GM06990 (cell line): ENCODE measurements around the gene POTEF.
"Not testable (repeated sequence)": the region's sequence is repeated elsewhere in the genome, so short reads cannot be mapped to it uniquely, and the experiment has no call there.

Experiments
- DNase-seq: peaks from one replicate; pipeline ENCODE4 v3.0.0-alpha.2; 2011; ENCODE audit not compliant: insufficient read length; ENCODE audit errors: extremely low read depth
- H3K27me3 ChIP-seq: replicated peaks from 2 replicates; pipeline ENCODE4 v1.6.0; 2011; ENCODE audit warnings: low read length; ENCODE audit not compliant: control insufficient read depth, insufficient read depth
- H3K36me3 ChIP-seq: 2 replicates; pipeline ENCODE4 v1.5.1; 2011; ENCODE audit warnings: low read length; ENCODE audit not compliant: control insufficient read depth, insufficient read depth
- H3K4me3 ChIP-seq: replicated peaks from 2 replicates; pipeline ENCODE4 v1.5.1; 2011; ENCODE audit warnings: low read depth, mild to moderate bottlenecking, control low read depth, low read length
- TF ChIP-seq, protein P1 (sequence below): IDR thresholded peaks from 2 replicates; pipeline ENCODE4 v1.5.1; 2011; ENCODE audit warnings: low read length, control low read depth, mild to moderate bottlenecking, inconsistent platforms; ENCODE audit not compliant: insufficient read depth, poor library complexity, severe bottlenecking

The POTEF gene

DNA sequence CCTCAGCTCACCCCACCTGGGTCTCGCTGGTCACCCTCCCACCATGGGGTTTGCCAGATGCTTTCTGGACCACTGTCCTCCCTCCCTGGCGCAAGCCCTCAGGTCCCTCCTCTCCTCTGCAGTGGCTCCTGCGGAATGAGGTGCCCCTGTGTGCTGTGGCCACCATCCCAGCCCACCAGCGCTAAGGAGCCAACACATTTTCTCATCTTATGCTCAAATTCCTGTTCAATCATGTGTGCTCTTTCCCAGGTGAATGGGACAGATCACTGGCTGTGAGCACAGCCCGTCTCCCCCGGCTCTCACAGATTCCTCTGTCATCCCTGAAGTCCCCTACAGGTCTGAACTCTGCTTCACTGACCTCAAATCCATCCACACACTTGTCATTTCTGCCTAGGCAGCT lies 31.1 kb upstream of the POTEF start:
- Histone ChIP-seq H3K36me3 (peaks cover 13% of the 10 kb centered on the region), H3K4me3 (no peak overlapping the region), H3K27me3 (no peaks in the 10 kb centered on the region)
- TF ChIP-seq, protein P1, sequence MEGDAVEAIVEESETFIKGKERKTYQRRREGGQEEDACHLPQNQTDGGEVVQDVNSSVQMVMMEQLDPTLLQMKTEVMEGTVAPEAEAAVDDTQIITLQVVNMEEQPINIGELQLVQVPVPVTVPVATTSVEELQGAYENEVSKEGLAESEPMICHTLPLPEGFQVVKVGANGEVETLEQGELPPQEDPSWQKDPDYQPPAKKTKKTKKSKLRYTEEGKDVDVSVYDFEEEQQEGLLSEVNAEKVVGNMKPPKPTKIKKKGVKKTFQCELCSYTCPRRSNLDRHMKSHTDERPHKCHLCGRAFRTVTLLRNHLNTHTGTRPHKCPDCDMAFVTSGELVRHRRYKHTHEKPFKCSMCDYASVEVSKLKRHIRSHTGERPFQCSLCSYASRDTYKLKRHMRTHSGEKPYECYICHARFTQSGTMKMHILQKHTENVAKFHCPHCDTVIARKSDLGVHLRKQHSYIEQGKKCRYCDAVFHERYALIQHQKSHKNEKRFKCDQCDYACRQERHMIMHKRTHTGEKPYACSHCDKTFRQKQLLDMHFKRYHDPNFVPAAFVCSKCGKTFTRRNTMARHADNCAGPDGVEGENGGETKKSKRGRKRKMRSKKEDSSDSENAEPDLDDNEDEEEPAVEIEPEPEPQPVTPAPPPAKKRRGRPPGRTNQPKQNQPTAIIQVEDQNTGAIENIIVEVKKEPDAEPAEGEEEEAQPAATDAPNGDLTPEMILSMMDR: no peak
- no peak for DNase-seq

DNA sequence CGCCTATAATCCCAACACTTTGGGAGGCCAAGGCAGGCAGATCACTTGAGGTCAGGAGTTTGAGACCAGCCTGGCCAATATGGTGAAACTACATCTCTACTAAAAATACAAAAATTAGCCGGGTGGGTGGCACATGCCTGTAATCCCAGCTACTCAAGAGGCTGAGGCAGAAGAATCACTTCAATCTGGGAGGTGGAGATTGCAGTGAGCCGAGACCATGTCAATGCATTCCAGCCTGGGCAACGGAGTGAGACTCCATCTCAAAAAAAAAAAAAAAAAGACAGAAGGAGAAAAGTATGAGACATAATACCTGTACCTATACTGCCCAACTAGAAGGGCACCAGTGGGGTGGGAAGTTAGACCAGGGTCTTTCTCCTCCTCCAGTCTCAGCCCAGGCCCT lies 30.4 kb upstream of the POTEF start:
- DNase-seq, H3K4me3 ChIP-seq, H3K27me3 ChIP-seq: not testable (repeated sequence)
- H3K36me3 ChIP-seq: peaks cover 13% of the 10 kb centered on the region

DNA sequence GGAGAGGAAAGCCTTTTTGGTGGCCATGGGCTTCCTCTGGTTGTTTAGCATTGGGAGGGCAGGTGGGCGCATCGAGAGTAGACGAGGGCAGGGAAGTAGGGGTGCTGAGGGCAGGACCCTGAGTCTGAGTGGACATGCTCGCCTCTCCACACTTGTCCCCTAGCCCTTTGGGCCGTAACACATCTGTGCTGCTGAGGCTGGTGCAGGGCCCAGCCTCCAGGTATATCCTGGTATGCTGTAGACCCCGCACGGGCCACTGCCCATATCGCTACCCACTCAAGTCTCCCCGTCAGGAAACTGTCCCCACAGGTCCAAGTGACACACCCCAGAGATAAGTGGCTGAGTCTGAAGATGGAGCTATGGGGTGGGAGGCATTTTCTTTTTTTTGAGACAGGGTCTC lies 29.6 kb upstream of the POTEF start:
- Histone ChIP-seq H3K36me3 (peaks cover 9% of the 10 kb centered on the region), H3K27me3 (no peaks in the 10 kb centered on the region), H3K4me3 (no peak overlapping the region)
- DNase-seq: no peak
- TF ChIP-seq, protein P1: no peak

DNA sequence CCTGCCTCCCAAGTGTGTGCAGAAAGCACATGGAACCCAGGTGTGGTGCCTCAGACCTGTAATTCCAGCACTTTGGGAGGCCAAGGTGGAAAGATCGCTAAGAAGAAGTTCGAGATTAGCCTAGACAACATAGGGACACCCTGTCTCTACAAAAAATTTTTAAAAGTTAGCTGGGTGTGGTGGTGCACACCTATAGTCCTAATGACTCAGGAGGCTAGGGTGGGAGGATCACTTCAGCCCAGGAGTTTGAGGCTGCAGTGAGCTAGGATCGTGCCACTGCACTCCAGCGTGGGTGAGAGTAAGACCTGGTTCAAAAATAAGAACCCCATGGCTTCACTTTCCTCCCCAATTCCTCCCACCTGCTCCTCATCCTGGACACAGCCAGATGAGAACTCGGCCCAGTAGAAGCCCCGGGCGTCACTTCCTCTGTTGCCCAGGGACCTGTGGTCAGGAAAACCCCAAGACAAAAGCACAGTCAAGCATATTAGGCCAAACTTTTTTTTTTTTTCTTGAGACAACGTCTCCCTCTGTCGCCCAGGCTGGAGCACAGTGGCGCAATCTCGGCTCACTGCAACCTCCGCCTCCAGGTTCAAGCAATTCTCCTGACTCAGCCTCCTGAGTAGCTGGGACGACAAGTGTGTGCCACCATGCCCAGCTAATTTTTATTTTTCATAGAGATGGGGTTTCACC lies 28.9 kb upstream of the POTEF start:
- H3K36me3 ChIP-seq, H3K27me3 ChIP-seq, H3K4me3 ChIP-seq: not testable (repeated sequence)
- DNase-seq: peak; percentile 48

DNA sequence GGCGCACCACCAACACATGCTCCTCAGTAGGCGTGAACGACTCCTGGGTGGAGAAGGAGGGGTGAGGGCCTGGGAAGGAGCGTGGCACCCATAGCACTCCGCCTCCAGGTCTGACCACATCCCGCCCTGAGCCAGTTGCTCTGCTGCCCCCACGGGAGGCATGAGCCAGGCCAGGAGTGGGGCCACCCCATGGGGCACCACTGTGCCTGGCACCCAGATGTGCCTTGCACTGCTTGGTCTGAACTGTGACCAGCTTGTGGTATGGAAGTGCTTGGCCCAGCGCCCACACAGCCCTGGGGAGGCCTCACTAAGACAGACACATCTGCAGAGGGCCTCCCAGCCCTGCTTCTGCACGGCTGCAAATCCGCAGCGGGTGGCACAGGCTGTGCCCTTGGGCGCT lies 28.3 kb upstream of the POTEF start:
- DNase-seq: peak; percentile 54
- not testable (repeated sequence) for H3K27me3 ChIP-seq, H3K4me3 ChIP-seq, H3K36me3 ChIP-seq

DNA sequence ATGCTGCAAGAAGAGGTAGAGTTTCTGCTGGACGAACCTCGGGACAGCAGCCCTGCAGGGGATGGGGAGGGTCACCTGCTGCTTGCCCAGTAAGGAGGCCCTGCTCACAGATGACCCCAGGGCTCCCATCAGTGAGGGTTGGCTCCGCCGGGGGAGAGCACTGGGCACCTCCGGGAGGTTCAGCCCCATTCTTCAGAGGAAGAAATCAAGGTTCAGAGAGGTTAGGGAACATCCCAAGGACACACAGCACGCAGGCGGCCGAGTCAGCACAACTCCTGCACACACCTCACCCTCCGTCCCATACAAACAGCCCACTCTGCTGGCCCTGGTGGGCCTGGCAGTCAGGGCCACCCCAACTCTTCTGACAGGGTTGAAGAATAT lies 27.6 kb upstream of the POTEF start:
- Histone ChIP-seq H3K36me3 (peaks cover 9% of the 10 kb centered on the region), H3K4me3 (no peak overlapping the region), H3K27me3 (no peaks in the 10 kb centered on the region)
- no peak for DNase-seq
- TF ChIP-seq, protein P1: no peak

DNA sequence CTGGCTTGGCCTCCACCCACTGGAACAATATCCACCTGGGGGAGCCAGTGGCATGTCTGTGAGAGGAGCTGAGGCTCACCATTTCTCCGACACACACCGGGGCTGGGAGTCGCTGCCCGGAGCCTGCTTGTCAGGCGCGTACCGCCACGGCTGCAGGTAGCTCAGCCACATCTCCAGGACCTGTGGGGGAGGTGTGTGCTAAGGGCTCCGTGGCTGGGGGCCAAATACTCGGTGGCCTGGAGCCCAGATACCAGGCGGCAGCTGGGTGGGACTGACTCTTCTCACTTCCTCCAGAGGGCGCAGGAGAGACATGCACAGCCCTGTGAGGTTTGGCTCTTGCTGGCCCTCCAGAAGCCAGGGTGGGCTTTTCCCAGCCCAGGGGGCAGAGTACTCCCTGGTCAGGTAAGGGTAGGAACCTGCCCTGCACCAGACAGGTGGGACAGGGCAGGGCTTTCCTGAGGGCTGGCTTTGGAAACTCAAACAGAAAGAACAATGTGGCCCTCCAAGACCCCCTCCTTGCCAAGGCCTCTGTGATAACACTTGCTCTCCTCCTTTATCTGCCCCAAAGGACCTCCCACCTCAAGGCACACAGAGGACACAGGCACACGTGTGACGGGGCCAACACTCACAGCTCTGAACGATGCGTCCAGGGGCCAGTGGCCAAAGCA lies 27.1 kb upstream of the POTEF start:
- H3K36me3 ChIP-seq, DNase-seq, H3K27me3 ChIP-seq, H3K4me3 ChIP-seq: not testable (repeated sequence)
- TF ChIP-seq, protein P1: peak; percentile 62
